ENCODE data around the gene SLC25A12. TPM values are rescaled to one million over a fixed set of nuclear protein-coding genes. Genes with fewer than 3 reads are reported as not detected.
"Not testable (repeated sequence)": the region's sequence is repeated elsewhere in the genome, so short reads cannot be mapped to it uniquely, and the experiment has no call there.

SLC25A12 gene
- polyA plus RNA-seq, 1 of the 3 experiments (the other 2 are of a cell fraction), result 13.0 TPM

DNA sequence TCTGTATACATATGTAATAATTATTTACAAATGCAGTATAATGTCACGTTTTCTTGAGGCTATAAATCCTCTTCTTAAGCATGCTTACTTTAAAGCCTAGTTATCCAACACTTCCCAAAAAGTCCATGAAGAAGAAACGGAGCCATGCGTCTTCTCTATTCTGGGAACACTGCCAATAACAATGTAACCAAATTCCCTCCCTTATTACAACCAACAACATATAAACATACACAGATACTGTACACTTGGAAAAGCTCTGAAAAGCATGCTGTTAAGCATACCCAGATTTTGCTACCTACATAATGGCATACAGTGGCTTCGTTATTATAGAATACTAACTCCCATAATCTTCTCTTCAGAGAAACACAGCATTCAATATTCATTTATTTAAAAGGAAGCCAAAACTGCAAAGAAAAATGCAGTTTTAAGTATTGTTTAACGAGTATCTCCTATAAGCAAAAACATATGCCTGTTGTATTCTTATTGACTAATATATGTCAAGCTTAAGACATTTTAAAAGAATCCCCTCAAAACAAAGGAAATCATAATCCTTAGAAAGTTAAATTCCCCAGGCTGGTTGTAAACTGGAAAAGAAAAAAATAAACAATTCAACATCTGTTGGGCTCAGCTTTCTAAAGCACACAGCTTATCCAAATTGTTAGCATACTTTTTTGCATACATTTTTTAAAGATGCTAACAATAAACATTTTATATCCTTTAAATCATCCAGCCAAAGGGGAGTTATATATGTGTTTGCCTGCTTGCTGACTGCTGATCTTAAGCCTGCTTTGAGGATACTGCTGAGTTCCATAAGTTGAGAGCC lies 83.4 kb downstream of the SLC25A12 start:
- H3K9me3 ChIP-seq, result no peaks in the 10 kb centered on the region
- peaks cover 10 to 12% of the 10 kb centered on the region in 2 experiments for H3K36me3 ChIP-seq (replicated peaks in 1 of 2; ENCODE audit: control insufficient read depth in 1 of 2, insufficient read depth in 2 of 2, low read length in 1 of 2)
- CTCF ChIA-PET, result interaction anchor here (0.6 to 4.9 kb wide), 17 partner anchors 13 to 784 kb away, joined by 3 to 59 read pairs (median 4); partner anchors contain the start of gene DLX2
- no peak overlapping the region for H3K4me3 ChIP-seq (ENCODE audit: low read depth in 2 of 2, low read length in 1 of 2)
- no peaks in the 10 kb centered on the region for H3F3A ChIP-seq (replicated peaks; ENCODE audit: insufficient read depth)
- 75% methylated on average over 5 of the region's 5 CpGs for WGBS (ENCODE audit: low lambda C conversion rate)
- no peak overlapping the region for H3K27ac ChIP-seq (ENCODE audit: low read depth in 2 of 2, low read length in 1 of 2)
- no peak overlapping the region for H2AFZ ChIP-seq (ENCODE audit: low read depth)
- no peaks in the 10 kb centered on the region for H3K4me1 ChIP-seq (ENCODE audit: control insufficient read depth in 1 of 2, insufficient read depth in 2 of 2, low read depth in 1 of 2, low read length in 1 of 2)
- H3K9ac ChIP-seq, result no peak overlapping the region
- TF ChIP-seq MEF2A (IDR thresholded peaks at IDR 0.05; ENCODE audit: borderline replicate concordance, low read depth), result no peak
- no peak for TF ChIP-seq NRF1 (IDR thresholded peaks at IDR 0.05; ENCODE audit: low read depth, low read length)
- TF ChIP-seq, protein P1, sequence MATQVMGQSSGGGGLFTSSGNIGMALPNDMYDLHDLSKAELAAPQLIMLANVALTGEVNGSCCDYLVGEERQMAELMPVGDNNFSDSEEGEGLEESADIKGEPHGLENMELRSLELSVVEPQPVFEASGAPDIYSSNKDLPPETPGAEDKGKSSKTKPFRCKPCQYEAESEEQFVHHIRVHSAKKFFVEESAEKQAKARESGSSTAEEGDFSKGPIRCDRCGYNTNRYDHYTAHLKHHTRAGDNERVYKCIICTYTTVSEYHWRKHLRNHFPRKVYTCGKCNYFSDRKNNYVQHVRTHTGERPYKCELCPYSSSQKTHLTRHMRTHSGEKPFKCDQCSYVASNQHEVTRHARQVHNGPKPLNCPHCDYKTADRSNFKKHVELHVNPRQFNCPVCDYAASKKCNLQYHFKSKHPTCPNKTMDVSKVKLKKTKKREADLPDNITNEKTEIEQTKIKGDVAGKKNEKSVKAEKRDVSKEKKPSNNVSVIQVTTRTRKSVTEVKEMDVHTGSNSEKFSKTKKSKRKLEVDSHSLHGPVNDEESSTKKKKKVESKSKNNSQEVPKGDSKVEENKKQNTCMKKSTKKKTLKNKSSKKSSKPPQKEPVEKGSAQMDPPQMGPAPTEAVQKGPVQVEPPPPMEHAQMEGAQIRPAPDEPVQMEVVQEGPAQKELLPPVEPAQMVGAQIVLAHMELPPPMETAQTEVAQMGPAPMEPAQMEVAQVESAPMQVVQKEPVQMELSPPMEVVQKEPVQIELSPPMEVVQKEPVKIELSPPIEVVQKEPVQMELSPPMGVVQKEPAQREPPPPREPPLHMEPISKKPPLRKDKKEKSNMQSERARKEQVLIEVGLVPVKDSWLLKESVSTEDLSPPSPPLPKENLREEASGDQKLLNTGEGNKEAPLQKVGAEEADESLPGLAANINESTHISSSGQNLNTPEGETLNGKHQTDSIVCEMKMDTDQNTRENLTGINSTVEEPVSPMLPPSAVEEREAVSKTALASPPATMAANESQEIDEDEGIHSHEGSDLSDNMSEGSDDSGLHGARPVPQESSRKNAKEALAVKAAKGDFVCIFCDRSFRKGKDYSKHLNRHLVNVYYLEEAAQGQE (IDR thresholded peaks at IDR 0.05; ENCODE audit: low read depth, low read length), result no peak
- TF ChIP-seq, protein P2, sequence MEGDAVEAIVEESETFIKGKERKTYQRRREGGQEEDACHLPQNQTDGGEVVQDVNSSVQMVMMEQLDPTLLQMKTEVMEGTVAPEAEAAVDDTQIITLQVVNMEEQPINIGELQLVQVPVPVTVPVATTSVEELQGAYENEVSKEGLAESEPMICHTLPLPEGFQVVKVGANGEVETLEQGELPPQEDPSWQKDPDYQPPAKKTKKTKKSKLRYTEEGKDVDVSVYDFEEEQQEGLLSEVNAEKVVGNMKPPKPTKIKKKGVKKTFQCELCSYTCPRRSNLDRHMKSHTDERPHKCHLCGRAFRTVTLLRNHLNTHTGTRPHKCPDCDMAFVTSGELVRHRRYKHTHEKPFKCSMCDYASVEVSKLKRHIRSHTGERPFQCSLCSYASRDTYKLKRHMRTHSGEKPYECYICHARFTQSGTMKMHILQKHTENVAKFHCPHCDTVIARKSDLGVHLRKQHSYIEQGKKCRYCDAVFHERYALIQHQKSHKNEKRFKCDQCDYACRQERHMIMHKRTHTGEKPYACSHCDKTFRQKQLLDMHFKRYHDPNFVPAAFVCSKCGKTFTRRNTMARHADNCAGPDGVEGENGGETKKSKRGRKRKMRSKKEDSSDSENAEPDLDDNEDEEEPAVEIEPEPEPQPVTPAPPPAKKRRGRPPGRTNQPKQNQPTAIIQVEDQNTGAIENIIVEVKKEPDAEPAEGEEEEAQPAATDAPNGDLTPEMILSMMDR (IDR thresholded peaks at IDR 0.05), result no peak
- TF ChIP-seq GABPA (IDR thresholded peaks at IDR 0.05; ENCODE audit: low read depth), result no peak
- no peak for TF ChIP-seq EZH2phosphoT487 (IDR thresholded peaks at IDR 0.05; ENCODE audit: borderline replicate concordance, low read depth)
- TF ChIP-seq TAF1 (IDR thresholded peaks at IDR 0.05; ENCODE audit: borderline replicate concordance, low read depth, low read length), result no peak
- TF ChIP-seq SMC3 (IDR thresholded peaks at IDR 0.05; ENCODE audit: low read depth, low read length), result no peak
- TF ChIP-seq ELF1 (IDR thresholded peaks at IDR 0.05), result no peak
- no peak for TF ChIP-seq FOXJ3 (CRISPR knock-in tag; IDR thresholded peaks at IDR 0.05)
- H3K9me2 ChIP-seq, result no peaks in the 10 kb centered on the region
- DNase-seq, result no peak
- no peak overlapping the region for H3K4me2 ChIP-seq
- no peaks in the 10 kb centered on the region for H4K20me1 ChIP-seq (ENCODE audit: insufficient read depth)
- H3K79me2 ChIP-seq (ENCODE audit: insufficient read depth), result no peaks in the 10 kb centered on the region
- POLR2A ChIA-PET, result interaction anchor here (0.6 kb wide), 1 partner anchor 240 kb away, joined by 3 read pairs; no protein-coding TSS in a partner anchor
- no peaks in the 10 kb centered on the region for H3K27me3 ChIP-seq (ENCODE audit: insufficient read depth)

DNA sequence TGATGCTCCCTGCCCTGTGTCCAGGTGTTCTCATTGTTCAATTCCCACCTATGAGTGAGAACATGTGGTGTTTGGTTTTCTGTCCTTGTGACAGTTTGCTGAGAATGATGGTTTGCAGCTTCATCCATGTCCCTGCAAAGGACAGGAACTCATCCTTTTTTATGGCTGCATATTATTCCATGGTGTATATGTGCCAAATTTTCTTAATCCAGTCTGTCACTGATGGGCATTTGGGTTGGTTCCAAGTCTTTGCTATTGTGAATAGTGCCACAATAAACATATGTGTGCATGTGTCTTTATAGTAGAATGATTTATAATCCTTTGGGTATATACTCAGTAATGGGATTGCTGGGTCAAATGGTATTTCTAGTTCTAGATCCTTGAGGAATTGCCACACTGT lies 85.2 kb downstream of the SLC25A12 start:
- H3K9me3 ChIP-seq; DNase-seq; H3K27ac ChIP-seq (ENCODE audit: low read depth in 2 of 2, low read length in 1 of 2); H3F3A ChIP-seq (replicated peaks; ENCODE audit: insufficient read depth); H3K27me3 ChIP-seq (ENCODE audit: insufficient read depth); POLR2A ChIA-PET; H2AFZ ChIP-seq (ENCODE audit: low read depth); H3K9me2 ChIP-seq; H4K20me1 ChIP-seq (ENCODE audit: insufficient read depth); H3K9ac ChIP-seq; H3K4me2 ChIP-seq; H3K4me3 ChIP-seq (ENCODE audit: low read depth in 2 of 2, low read length in 1 of 2); H3K4me1 ChIP-seq (ENCODE audit: control insufficient read depth in 1 of 2, insufficient read depth in 2 of 2, low read depth in 1 of 2, low read length in 1 of 2); H3K79me2 ChIP-seq (ENCODE audit: insufficient read depth): not testable (repeated sequence)
- peaks cover 10 to 12% of the 10 kb centered on the region in 2 experiments for H3K36me3 ChIP-seq (replicated peaks in 1 of 2; ENCODE audit: control insufficient read depth in 1 of 2, insufficient read depth in 2 of 2, low read length in 1 of 2)
- CTCF ChIA-PET, result interaction anchor here (1.0 to 1.8 kb wide), 4 partner anchors 14 to 297 kb away, joined by 3 to 5 read pairs (median 4); no protein-coding TSS in a partner anchor
